ENCODE measurements around the gene CDC14C. TPM values are rescaled to one million over a fixed set of nuclear protein-coding genes. Genes with fewer than 3 reads are reported as not detected.

CDC14C gene
- total RNA-seq, result not detected

DNA sequence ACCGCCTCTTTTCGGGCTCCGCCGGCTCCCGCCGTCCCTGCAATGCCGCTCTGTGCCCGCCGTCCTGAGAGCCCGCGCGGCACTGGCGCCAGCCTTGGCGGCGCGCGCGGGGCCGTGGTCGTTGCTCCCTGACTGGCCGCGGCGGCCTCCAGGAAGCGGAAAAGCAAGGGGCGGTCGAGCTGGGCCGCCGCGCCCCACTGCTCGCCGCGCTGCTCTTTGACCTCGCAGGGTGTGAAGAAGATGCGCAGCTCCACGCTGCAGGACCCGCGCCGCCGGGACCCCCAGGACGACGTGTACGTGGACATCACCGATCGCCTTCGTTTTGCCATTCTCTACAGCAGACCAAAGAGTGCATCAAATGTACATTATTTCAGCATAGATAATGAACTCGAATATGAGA is at the start of gene CDC14C:
Gene CDC14C (plus strand): TSS at position 115 of the 400 bp plus-strand sequence. CDS start 126 bp downstream, at position 241.
- Histone ChIP-seq H3K4me3 (no peak within 1 kb of the TSS), H3K9me3 (no peaks in the 10 kb centered on the region), H3K36me3 (no peaks in the 10 kb centered on the region), H3K4me1 (no peaks in the 10 kb centered on the region), H3K27me3 (no peaks in the 10 kb centered on the region), H3K27ac (no peak within 1 kb of the TSS)
- no peak for DNase-seq (ENCODE audit: low spot score)
- TF ChIP-seq, protein P1, sequence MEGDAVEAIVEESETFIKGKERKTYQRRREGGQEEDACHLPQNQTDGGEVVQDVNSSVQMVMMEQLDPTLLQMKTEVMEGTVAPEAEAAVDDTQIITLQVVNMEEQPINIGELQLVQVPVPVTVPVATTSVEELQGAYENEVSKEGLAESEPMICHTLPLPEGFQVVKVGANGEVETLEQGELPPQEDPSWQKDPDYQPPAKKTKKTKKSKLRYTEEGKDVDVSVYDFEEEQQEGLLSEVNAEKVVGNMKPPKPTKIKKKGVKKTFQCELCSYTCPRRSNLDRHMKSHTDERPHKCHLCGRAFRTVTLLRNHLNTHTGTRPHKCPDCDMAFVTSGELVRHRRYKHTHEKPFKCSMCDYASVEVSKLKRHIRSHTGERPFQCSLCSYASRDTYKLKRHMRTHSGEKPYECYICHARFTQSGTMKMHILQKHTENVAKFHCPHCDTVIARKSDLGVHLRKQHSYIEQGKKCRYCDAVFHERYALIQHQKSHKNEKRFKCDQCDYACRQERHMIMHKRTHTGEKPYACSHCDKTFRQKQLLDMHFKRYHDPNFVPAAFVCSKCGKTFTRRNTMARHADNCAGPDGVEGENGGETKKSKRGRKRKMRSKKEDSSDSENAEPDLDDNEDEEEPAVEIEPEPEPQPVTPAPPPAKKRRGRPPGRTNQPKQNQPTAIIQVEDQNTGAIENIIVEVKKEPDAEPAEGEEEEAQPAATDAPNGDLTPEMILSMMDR (IDR thresholded peaks at IDR 0.05), result no peak

DNA sequence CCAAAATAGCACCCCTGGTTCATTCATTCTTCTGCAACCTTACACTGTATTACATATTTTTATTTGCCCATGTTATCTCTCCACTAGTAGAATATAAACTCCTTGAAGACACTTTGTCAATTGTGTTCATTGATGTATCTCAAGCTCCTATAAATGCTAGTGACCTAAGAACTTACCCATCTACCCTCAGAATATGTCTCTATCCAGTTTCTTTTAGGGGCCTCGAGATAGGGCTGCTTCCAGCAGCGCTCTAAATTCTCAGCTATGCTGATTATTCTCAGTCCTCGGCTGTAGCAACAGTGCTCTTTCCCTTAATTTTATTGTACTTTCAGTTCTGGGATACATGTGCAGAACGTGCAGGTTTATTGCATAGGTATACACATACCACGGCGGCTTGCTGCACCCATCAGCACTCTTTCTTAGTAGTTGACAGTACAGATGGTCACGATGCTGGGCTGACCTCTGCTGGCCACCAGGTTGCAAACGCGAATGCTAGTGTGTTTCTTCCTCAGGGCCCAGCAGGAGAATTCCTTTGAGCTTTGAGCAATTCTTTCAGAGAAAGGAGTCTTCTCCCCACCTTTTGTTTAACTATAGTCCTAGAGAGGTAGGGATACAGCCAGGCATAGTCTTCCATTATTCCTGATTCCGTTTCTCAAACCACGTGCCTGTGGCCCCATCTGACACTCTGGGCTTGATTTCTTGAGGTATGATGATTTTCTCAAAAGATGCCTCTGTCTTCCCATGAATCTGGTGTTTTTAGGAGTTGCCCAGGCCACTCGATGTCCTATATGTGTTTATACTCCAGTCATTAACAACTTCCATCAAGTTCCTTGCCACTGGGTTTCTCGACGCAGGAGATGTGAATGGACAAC is 49.1 kb upstream of the CDC14C start:
- Histone ChIP-seq H3K27ac (no peak overlapping the region), H3K9me3 (no peaks in the 10 kb centered on the region), H3K27me3 (no peaks in the 10 kb centered on the region), H3K4me1 (no peaks in the 10 kb centered on the region), H3K36me3 (no peaks in the 10 kb centered on the region), H3K4me3 (no peak overlapping the region)
- no peak for DNase-seq (ENCODE audit: low spot score)
- TF ChIP-seq, protein P1 (IDR thresholded peaks at IDR 0.05), result peak in 1 of 2 donors; percentile 68

DNA sequence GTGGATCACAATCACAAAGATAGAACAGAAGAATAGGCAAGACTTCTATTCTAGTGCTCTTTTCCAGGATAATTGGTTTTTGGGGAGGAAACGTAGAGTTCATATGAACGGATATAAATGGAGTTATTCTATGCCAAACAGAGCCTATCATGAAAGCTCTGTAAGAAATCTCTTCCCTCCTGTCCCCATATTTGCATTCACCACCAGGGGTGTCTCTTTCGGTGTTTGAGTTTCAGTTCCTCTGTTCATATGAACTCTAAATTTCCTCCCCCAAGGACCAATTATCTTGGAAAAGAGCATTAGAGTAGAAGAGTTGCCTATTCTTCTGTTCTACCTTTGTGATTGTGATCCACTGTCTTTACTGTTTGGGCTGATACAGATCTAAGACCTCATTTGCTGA is 48.3 kb upstream of the CDC14C start:
- Histone ChIP-seq H3K4me1 (no peaks in the 10 kb centered on the region), H3K9me3 (no peaks in the 10 kb centered on the region), H3K27me3 (no peaks in the 10 kb centered on the region), H3K4me3 (no peak overlapping the region), H3K27ac (no peak overlapping the region), H3K36me3 (no peaks in the 10 kb centered on the region)
- DNase-seq (ENCODE audit: low spot score), result no peak
- TF ChIP-seq, protein P1 (IDR thresholded peaks at IDR 0.05), result no peak

DNA sequence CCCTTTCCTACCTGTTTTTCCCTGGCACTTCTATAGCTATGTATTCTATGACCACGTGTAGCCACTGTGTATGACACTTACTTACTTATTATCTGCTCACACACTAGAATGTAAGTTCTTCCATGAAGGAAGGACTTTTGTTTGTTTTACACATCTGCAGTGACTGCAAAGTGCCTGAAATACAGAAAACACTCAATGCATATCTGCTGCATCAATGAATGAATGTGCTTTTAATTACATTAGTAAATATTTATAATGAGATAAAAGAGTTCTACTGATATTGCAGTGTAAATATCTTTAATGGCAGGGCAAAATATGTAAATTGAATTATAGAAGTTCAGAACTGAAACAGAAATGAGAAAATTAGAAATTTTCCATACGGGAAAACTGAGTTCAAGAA is 43.5 kb upstream of the CDC14C start:
- no peaks in the 10 kb centered on the region for H3K4me1 ChIP-seq
- H3K9me3 ChIP-seq, result no peaks in the 10 kb centered on the region
- H3K36me3 ChIP-seq, result no peaks in the 10 kb centered on the region
- DNase-seq (ENCODE audit: low spot score), result no peak
- H3K4me3 ChIP-seq, result no peak overlapping the region
- no peak overlapping the region for H3K27ac ChIP-seq
- TF ChIP-seq, protein P1 (IDR thresholded peaks at IDR 0.05), result no peak
- no peaks in the 10 kb centered on the region for H3K27me3 ChIP-seq

DNA sequence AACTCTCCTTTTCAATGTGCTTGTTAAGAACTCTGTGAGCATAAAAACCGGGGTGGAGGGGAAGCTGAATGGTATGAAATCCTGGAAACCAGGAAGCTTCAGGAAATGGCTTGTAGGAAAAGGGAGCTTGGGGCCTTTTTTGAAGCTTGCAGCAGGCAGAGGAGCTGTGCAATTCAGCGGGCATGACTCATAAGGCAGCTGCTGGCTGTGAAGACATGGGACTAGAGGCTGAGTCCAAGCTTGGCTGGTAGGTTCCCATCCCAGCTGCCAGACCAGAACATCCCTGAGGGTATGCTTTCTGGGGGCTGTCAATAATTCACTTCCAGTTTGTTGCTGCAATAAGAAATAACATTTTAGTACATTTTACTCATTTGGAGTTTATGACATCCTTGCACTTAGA is 36.8 kb upstream of the CDC14C start:
- Histone ChIP-seq H3K27ac (no peak overlapping the region), H3K4me3 (no peak overlapping the region), H3K27me3 (no peaks in the 10 kb centered on the region), H3K9me3 (peaks cover 0 to 22% of the 10 kb centered on the region in 2 donors), H3K4me1 (no peaks in the 10 kb centered on the region), H3K36me3 (no peaks in the 10 kb centered on the region)
- no peak for DNase-seq (ENCODE audit: low spot score)
- TF ChIP-seq, protein P1 (IDR thresholded peaks at IDR 0.05), result no peak

All from right atrium auricular region (tissue), 2 donors.